Measurements from ENCODE around the gene LRIT1.

LRIT1 gene

GRCh38 chr10:84196083-84196482 lies 45.3 kb downstream of the LRIT1 start:
- TF ChIP-seq CTCF (IDR thresholded peaks at IDR 0.05; ENCODE audit: low read depth, low read length) = no peak
- H3K4me3 ChIP-seq (ENCODE audit: low read depth, low read length) = no peak overlapping the region

- no peak overlapping the region for H3K4me3 ChIP-seq (ENCODE audit: low read depth, low read length)
- no peak for TF ChIP-seq CTCF (IDR thresholded peaks at IDR 0.05; ENCODE audit: low read depth, low read length)
These were observed 46.1 kb downstream of the LRIT1 start for GRCh38 chr10:84195044-84195830.

- no peak within 1 kb of the TSS for H3K4me3 ChIP-seq (ENCODE audit: low read depth, low read length)
These were observed 46.8 kb downstream of the LRIT1 start, which contains the start of gene CDHR1 for GRCh38 chr10:84194424-84195043. Gene CDHR1, plus strand, starts transcription at chr10:84194537. Its CDS starts 224 bp downstream, at chr10:84194761.

GRCh38 chr10:84193846-84194423 lies 47.4 kb downstream of the LRIT1 start:
- TF ChIP-seq CTCF (IDR thresholded peaks at IDR 0.05; ENCODE audit: low read depth, low read length) = no peak

More at GRCh38 chr10:84194424-84195043, 46.8 kb downstream of the LRIT1 start, which contains the start of gene CDHR1:
- no peak for TF ChIP-seq CTCF (IDR thresholded peaks at IDR 0.05; ENCODE audit: low read depth, low read length)

GRCh38 chr10:84193327-84193726 lies 48.0 kb downstream of the LRIT1 start:
- no peak for TF ChIP-seq CTCF (IDR thresholded peaks at IDR 0.05; ENCODE audit: low read depth, low read length)
- no peak overlapping the region for H3K4me3 ChIP-seq (ENCODE audit: low read depth, low read length)

More at GRCh38 chr10:84193846-84194423, 47.4 kb downstream of the LRIT1 start:
- H3K4me3 ChIP-seq (ENCODE audit: low read depth, low read length) = no peak overlapping the region

GRCh38 chr10:84191106-84191505 lies 50.2 kb downstream of the LRIT1 start:
- TF ChIP-seq CTCF (IDR thresholded peaks at IDR 0.05; ENCODE audit: low read depth, low read length) = no peak
- H3K4me3 ChIP-seq (ENCODE audit: low read depth, low read length) = no peak overlapping the region

GRCh38 chr10:84190621-84191020 lies 50.7 kb downstream of the LRIT1 start:
- TF ChIP-seq CTCF (IDR thresholded peaks at IDR 0.05; ENCODE audit: low read depth, low read length) = no peak

More at GRCh38 chr10:84190621-84191020, 50.7 kb downstream of the LRIT1 start:
- no peak overlapping the region for H3K4me3 ChIP-seq (ENCODE audit: low read depth, low read length)
